ENCODE measurements around the gene E4F1.

The E4F1 gene

GRCh38 chr16:2207872-2208271, 15.5 kb upstream of the E4F1 start:
- no peak for DNase-seq

GRCh38 chr16:2208308-2208707, 15.1 kb upstream of the E4F1 start:
- no peak for DNase-seq

- no peak for DNase-seq
These were observed 14.6 kb upstream of the E4F1 start for GRCh38 chr16:2208772-2209171.

GRCh38 chr16:2209258-2210008, 14.0 kb upstream of the E4F1 start:
- no peak for DNase-seq

GRCh38 chr16:2210009-2210332, 13.4 kb upstream of the E4F1 start:
- no peak for DNase-seq

DNA sequence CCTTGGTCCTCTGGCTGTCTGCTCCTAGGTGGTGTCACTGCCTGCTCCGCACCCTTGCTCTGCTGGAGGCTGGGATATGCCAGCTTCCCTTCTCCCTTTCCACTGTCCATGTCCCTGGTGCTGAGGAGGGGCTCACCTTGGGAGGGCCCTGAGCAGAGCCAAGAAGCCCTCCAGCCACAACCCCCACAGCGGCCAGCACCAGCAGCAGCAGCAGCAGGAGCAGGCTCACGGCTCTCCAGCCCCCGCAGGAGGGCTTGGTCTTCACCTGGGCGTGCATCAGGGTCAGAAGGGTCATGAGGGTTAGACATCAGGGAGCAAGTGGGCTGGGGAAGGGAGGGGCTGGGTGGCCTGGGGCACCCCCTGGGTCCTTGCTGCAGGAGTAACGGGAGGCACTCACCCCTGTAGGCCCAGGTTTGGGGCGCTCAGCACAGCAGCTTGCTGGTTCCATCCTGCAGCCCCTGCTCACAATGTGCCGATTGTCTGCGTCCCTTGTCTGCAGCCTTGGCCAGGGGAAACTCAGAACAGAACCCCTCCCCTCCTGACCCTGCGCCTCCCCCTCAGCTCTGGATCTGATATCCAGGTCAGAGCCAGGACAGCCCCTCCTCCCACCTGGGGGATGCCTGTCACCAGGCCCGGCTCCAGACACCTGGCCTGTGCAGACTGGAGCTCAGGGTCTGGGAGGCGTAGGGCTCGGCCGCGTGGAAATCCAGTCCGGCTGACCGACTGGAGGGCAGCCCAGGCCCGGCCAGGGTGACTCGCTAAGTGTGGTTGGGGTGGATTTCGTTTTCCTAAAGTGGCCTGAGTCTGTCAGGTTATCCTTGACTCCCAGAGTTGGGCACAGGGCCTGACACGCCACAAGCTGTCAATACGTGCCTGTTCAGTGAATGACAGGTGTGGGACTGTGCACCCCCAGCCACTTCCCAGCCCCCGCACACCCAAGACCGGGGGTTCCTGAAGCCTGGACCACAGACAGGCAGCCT, 12.7 kb upstream of the E4F1 start, which contains the start of gene BRICD5:
Gene BRICD5, minus strand, starts transcription at position 478 of the 980 bp plus-strand sequence. Its CDS starts 30 bp downstream, at position 448.
- peak in 1 of 2 donors; percentile 22 for DNase-seq

DNA sequence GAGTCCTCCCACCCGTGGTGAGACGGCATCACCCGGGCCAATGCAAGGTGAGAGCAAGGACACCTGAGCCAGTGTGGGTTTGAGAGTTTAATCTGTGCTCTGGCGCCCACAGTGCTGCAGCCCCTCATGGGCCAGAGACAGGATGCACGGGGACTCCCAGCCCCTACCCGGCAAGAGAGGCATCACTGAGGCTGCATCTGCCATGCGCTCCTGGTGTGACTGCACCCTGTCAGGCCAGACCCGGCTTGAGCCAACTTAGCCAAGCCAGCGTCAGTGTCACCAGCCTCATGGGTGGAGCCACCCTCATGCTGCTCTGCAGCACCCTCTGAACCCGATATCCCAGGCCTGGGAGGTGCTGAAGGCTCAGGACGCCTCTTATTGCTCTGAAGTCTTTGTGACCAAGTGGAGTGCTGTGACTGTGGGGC, 11.5 kb upstream of the E4F1 start:
- DNase-seq, result peak in 1 of 2 donors; percentile 17

- peak in 1 of 2 donors; percentile 15 for DNase-seq
These were observed 10.7 kb upstream of the E4F1 start for GRCh38 chr16:2212362-2213324.

DNA sequence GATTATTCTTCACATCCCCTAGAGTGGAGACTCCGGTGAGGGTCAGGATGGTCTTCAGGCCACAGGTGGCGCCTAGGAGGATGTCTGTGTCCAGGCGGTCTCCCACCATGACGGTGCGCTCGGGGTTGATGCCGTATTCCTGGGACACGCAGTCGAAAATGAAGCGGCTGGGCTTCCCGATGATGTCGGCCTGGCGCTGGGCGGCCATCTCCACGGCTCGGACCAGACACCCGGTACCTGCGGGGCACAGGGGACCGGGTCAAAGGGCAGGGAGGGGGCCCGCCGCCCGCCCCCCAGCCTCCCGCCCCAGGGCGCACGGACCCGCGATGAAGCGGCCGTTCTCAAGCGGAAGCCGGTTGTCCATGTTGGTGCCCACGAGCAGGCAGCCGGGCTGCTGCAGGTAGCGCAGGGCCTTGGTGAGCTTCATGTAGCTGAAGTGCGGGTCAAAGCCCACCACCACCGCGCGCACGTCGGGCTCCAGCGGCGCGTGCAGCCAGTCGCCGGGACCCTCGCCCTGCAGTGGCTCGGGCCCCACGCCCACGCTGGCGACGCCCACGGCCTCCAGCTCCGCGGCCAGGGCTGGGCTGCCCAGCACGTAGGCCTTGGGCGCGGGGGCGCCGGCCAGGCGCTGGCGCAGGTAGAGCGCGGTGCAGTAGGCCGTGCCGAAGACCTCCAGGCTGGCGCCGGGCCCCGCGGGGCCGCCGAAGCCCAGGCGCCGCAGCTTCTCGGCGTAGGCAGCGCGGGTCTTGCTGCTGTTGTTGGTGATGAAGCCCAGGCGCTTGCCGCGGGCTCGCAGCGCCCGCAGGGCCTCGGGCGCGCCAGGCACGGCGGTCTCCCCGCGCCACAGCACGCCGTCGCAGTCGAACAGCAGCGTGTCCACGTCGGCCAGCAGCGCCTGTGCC, 9.3 kb upstream of the E4F1 start:
- peak in 1 of 2 donors; percentile 33 for DNase-seq

GRCh38 chr16:2214719-2214968, 8.7 kb upstream of the E4F1 start, which contains the start of gene PGP:
Gene PGP, minus strand, starts transcription at chr16:2214840. Its CDS starts 63 bp downstream, at chr16:2214777.
- no peak for DNase-seq

GRCh38 chr16:2216330-2216729, 7.1 kb upstream of the E4F1 start:
- no peak for DNase-seq

- DNase-seq, result peak in 1 of 2 donors; percentile 40
These were observed 623 bp downstream of the E4F1 start for GRCh38 chr16:2223942-2224486.

DNA sequence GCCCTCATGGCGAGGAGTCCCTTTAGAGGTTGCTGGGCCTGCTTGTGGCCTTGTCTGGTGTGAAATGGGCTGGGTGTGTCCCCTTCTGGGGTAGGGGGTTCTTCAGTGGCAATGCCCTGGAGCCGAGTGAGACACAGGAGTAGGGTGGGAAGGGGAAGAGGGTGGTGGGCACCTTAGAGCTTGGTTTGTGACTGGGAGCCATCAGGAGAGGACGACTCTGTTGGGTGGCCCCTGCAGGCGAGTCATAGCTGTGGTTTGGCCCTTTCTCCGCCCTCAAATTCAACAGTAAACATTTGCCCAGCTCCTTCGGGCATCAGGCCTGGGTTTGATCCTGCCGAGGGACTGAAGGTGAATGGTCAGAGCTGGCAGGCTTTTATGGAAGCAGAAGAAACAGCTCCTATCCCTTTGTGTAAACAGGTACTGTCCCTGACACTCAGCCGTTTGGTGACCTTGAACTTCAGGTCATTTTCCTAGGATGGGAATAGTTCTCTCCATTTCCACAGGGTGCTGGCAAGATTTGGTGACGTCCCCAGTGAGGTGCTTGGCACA, 2.9 kb downstream of the E4F1 start:
- no peak for DNase-seq

DNA sequence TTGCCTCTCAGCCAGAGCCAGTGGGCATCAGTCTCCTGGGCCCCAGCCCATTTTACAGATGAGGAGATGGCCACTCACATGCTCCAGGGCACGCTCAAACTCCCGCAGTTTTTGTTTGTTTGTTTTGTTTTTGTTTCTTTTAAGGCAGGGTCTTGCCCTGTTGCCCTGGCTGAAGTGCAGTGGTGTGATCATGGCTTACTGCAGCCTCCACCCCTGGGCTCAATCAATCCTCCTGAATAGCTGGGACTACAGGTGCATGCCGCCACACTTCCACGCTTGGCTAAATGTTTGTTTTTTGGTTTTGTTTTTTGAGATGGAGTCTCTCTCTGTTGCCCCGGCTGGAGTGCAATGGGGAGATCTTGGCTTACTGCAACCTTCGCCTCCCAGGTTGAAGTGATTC, 3.5 kb downstream of the E4F1 start:
- no peak for DNase-seq

DNA sequence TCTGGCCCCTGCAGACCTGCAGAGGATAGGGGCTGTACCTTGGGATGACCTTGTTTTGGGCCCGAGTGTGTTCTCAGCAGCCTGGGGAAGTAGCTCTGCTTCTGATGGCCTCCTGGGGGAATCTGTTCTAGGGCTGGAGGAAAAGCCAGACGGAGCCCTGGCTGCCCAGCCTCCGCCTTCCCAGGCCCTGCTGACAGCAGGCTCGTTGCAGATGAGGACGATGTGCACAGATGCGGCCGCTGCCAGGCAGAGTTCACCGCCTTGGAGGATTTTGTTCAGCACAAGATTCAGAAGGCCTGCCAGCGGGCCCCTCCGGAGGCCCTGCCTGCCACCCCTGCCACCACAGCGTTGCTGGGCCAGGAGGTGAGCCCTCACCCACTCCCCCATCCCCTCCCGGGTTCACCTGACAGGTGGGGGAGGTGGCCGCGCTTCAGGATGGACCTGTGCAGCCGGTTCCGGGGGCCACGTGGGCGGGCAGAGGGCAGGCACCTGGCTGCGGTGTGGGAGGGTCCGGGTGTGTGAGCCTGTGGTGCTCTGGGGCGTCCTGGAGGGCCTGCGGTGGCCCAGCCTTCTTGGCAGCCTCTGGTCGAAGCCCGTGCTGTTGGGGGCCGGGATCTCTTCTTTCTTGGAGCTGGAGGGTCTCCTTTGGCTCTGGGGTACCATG, 4.9 kb downstream of the E4F1 start:
- no peak for DNase-seq

GRCh38 chr16:2229091-2229490, 5.7 kb downstream of the E4F1 start:
- no peak for DNase-seq

GRCh38 chr16:2229632-2230250, 6.3 kb downstream of the E4F1 start:
- DNase-seq, result no peak

- no peak for DNase-seq
These were observed 7.0 kb downstream of the E4F1 start for GRCh38 chr16:2230376-2230775.

- DNase-seq, result no peak
These were observed 7.9 kb downstream of the E4F1 start for GRCh38 chr16:2231016-2231931.

Data from stimulated activated CD4-positive, alpha-beta T cell treated with anti-CD3 and anti-CD28 coated beads, Interleukin-2, amount 100 ng/mL, for 24 hours (primary cell).